CD4-positive, alpha-beta T cell treated with Interleukin-17A for 4 hours (primary cell): ENCODE data around the gene MYO1A.
"Not testable (repeated sequence)": the region's sequence is repeated elsewhere in the genome, so short reads cannot be mapped to it uniquely, and the experiment has no call there.

Experiments used
- DNase-seq: peaks from one replicate; pipeline ENCODE4 v3.0.0-alpha.2; 2020; ENCODE audit warnings: mixed read lengths

Gene MYO1A

DNA sequence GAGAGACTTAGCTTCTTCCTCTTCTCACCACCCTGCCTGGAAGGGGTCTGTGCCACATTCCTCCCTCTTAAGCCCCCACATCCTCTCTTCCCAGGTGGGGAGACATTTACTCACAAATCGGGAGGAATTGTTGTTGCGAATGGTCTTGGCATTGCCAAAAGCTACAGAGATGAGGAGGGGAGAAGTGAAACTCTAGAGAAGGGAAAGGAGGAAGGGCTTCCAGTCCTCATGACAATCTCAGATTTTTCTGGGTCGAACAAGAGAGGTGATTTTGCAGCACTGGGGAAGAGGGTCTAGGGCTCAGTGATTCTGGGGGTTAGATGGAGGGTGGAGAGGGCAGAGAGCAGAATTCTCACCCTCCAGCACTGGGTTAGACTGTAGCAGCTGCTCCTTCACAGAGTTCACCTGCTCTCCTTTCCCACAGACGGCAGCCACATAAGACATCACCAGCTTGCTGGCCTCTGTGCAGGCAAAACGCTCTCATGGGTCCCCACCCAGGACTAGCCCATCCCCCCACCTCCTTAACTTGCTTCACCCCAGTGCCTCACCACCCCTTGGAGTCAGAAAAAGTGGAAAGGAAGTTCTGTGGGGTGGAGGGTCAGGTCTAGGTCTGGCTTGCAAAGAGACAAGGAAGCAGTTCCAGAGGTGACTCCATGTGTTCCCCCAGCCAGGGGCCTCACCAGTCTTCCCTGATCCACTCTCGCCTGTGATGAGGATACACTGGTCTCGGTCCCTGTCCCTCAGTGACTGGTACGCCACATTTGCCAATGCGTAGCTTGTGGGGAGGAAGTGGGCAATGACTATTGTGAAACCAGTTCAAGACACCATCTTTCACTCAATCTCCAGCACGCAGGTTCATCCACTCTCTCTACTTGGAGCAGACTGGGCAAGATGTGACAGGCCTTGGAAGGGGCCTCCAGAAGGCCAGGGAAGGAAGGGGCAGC is 2.7 kb downstream of the MYO1A start:
- DNase-seq: peak; percentile 39

DNA sequence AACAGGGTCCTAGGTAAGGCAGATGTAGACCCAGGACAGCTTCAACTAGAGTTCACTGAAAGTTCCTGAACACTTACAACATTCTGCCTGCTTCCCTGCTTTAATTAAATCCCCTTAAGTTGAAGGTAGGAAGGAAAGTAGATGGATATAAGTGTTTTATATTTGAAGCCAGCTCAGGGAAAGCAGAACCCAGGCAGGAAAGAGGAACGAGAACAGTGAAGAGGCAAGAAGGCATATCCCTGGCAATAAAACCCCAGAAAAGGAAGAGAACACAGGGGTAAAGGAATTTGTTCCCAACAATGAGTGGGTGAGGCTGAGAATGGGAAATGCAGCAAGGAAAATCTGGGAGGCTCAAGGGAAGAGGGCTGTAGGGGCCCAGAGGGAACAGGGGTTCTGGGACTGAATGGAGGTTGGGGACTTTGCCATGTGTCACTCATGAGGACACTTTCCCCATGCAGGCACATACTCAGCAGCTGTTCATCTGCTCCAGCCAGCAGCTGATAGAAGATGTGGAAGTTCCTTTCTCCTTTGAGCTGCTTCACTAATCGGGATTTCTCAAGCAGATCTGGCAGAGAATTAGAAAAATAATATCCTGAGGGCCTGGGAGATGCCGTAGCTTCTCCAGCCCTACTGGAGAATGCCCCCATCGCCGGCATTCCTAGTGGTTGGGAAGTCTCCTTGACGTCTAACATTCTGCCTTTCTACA is 3.7 kb downstream of the MYO1A start:
- no peak for DNase-seq

DNA sequence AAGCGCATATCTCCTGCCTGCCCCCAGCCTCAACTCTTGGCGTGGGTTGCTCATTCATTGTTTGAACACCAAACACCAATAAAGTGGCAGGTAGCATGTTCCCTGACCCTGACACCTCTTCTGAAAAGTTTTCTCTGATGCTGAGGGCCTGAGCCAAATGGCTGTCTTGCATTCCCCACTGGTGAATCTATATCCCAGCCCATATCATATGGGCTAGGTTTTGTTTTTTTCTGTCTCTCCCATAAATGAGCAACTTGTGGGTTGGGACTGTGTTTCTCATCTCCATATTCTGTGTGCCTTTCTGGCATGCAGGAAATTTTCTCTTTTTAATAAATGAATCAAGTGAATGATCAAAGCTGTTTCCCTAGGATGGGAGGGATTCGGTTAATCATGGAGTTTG is 5.0 kb downstream of the MYO1A start:
- no peak for DNase-seq

DNA sequence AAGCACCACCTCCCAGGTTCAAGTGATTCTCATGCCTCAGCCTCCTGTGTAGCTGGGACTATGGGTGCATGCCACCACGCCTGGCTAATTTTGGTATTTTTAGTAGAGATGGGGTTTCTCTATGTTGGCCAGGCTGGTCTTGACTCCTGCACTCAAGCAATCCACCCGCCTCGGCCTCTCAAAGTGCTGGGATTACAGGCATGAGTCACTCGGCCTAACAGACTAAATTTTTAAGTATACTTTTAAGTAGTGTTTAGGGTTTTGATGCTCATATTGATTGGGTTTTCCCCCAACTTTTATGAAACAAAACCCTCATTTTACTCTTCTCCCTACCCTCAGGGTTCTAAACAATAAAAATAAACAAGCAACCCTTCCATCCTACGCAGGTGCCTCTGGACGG is 5.5 kb downstream of the MYO1A start:
- no peak for DNase-seq

DNA sequence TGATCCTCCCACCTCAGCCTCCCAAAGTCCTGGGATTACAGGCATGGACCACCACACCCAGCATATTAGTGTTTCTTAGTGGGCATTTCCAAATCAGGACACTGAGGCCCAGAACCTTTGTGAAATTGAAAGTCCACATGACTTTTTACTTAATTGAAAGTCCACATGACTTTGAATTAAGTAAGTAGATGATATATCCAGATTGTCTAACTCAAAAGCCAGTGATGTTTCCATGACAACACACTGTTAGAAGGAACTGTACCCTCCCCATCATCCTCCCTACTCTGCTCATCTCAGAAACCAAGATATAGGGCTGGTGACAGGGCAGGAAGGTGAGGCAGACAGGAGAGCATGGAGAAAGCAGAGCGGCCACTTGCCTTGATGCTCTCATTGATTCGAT is 7.2 kb downstream of the MYO1A start:
- no peak for DNase-seq

DNA sequence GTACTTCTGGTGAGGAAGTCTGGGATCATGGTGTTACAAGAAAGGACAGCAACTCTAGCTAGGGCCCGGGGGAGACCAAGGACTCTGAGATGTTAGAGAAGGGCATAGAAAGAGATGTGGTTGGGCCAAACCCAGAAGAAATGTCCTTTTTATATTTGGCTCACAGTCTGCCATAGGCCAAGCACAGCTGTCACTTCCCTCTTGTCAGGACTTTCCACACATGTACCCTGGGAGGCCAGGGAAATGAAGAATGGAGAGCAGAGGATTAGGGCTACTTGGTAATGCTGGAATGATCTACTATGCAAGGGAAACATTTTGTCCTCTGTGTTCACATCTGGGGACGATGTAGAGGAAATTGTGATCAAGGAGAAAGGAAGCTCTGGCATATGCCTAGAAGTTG is 9.2 kb downstream of the MYO1A start:
- DNase-seq: no peak

DNA sequence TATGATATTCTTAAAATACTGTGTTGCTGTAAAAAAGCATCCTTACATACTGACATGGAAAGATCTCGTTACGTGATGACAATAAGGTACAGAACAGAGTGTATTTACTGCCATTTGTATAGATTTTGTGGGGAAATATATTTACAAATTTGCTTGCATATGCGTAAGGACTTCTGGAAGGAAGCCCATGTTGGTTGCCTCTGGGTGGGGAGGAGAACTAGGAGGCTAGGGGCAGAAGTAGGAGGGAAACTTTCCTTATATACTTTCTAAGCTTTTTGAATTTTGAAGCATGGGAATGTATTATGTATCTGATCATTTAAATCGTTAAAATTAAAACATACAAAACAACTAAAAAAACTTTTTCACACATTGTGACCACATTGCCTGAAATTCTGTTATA is 9.7 kb downstream of the MYO1A start:
- DNase-seq: no peak

DNA sequence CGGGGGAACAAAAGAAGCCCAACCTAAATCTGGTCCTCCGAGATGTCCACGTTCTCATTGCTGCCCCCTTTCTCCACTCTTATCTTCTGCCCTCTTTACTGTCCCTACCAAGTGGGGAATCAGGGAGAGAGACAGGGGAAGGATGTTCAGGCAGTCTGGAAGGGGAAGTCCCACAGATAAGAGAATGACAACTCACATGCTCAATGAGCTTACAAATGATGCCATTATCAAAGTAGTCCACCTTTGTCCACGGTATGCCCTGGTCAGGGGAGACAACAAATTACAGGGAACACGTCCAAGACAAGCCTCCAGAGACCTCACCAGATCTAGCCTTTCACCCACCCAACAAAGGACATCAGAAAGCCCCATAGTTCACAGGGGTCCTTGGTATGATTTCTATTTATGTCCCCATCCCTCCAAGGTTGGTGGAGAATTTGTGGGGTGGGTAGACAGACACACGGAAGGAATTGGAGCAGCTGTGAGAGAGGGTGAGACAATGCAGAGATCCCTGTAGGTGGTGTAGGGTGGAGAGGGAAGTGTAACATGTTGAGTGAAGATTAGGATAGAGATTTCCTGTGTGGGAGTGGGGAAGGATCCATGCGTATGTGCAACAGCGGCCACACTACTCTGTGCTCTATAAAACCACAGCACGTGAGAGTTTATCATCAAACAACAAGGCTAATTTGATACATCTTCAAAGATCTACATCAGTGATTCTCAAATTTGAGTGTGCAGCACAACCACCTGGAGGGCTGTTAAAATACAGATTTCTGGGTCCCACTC is 10.7 kb downstream of the MYO1A start:
- DNase-seq: no peak

DNA sequence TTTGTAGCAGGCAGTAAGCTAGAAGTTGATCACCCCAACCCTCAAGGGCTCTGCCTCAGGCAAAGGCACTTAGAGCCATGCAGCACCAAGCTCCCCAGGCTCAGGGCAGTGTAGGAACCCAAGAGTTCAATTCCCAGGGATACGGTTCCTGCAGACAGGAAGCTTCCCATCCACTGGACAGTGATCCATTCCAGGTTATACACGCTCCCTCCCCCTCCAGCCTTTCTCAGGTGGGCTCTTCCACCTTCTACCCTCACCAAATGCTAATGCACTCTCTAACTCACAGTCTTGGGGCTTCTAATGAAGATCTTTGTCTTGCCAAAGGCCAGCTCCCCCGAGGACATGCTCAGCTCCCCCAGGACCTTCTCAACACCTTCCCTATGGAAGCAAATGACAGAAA is 12.7 kb downstream of the MYO1A start:
- no peak for DNase-seq

DNA sequence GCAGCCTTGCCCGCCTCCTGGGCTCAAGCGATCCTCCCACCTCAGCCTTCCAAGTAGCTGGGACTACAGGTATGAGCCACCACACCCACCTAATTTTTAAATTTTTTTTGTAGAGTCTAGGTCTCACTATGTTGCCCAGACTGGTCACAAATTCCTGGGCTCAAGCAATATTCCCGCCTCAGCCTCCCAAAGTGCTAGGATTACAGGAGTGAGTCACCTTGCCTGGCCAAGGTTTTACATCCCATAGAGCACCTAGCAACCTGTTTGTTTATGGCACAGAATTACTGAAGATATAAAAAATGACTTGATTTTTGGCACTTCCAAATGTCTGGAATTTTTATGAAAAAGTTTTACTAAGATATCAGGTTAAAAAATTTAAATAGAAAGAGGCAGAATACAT is 16.5 kb downstream of the MYO1A start:
- DNase-seq: no peak

DNA sequence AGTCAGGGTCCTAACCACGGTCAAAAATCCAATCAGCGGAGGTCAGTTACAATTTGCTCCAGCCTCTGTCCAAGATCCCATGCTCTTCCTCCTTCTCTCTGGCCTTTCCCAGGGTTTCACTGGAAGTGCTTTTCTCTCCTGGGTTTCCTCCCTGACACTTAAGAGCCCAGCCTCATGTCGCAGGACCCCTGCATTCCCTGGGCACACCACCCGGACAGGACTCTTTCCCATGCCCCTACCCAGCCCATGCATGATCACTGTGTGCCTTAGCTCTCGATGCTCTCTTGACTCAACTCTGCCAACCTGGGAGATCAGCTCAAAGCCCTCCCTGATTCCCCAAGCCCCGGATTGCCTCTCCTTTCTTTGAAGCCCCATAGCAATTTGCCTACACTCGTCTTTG is 18.1 kb downstream of the MYO1A start:
- DNase-seq: no peak

DNA sequence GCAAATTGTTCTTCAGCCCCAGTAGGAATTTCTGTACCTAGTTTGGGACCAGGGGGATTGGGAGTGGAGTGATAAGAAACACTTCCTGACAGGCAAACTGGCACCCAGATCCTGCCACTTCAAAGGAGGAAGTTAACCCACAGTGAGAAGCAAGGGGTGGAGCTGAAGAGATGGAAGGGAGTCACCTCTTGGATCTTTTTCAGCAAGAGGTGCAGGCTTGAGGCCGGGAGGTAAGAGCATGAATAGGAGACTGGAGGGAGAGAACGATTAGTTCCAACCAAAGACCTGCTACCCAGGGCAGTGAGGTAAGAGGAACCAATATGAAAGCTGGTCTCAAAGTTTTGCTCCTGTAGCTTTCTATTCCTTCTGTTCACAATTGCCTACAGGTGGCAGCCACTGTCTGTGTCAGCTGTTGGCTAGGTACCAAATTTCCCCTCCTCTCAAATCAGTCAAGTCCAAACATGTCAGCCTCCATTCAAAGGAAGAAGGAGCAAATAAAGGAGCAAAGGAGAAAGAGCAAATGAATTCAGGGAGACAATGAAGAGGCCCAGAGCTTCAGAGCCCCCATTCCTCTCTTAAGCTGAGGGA is 18.7 kb downstream of the MYO1A start:
- DNase-seq: peak; percentile 45

DNA sequence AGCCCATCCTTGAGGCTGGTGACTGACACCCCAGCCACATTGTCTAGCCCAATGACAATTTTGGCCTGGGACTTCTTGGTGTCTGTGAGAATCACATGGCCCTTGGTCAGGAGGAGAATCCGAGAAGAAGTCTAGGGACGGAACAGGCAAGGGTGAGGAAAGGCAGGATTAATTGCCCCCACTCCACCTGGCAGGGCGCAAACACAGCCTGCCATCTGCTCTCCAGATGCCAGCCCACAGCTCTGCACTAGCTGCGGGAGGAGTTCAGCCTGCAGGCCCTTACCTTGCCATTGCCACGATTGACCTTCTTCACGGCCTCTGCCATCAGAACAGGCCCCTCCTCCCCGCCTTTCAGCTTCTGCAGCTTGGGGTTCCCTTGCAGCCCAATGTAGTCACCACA is 20.5 kb downstream of the MYO1A start:
- no peak for DNase-seq

DNA sequence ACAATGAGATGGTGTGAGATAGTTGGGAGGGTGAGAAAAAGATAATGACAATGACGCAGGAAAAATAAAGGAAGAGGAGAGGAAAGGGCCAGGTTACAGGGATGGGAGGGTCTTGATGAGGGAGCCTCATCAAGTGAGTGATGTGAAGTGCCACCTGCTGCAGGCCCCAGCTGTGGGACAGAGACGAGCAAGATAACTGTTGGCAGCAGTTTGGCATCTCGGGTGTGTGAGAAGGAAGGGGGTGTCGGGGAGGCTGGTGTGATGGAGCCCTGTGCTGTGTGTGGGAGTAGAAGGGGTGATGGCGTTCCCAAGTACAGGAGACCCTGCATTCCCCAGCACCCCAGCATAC is 22.1 kb downstream of the MYO1A start:
- DNase-seq: peak; percentile 19

DNA sequence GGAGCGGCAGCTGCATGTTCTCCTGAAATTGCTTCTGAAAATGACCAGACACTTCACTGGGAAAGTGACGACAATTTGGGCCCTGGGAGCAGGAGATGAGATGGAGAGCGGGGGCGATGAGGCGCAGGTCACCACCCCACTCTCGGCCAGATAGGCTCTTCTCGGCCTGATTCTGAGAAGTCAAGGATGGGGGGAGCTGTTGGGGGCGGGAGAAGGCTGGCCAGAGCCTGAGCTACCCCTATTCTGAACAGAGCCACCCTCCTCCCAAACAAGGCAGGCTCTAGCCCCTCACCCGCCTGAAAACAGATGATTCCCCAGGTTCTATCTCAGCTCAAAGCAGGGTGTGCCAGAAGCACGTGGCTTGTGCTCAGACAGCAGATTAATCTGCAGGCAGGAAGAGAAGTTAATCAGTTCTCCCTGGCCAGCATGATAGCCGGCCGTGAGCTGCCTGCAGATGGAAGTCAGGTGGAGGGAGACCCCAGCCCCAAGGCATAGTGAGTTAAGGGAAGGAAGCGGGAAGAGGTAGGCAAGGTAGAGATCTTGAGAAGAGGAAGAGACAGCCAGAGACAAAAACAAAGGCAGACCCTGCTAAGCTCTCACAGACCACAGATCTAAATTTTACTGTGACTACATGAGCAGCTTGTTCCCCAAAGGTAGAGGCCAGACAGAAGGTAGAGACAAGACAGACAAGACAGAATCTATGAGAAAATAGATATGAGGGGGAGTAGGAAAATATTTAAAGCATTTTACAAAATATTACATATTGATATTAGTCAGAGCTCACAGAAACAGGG is 22.7 kb downstream of the MYO1A start:
- DNase-seq: peak; percentile 37

DNA sequence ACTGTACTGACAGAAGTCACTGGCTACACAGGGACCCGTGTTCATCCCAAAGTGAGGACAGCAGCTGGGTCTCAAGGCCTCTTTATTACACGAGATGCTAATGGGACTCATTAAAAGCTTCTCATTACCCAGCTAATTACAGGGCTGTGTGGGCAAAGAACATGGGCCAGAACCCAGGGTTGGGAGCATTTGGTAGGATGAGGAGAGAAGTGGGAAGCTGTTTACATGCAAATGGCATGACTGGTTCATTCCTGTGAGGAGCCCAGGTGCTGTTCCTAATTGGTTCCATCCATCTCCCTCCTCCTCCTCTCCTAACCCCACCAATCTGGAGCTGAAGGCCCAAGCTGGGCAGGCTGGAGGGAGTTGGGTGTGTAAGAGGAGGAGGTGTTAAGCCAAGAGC is 24.7 kb downstream of the MYO1A start:
- DNase-seq: no peak

DNA sequence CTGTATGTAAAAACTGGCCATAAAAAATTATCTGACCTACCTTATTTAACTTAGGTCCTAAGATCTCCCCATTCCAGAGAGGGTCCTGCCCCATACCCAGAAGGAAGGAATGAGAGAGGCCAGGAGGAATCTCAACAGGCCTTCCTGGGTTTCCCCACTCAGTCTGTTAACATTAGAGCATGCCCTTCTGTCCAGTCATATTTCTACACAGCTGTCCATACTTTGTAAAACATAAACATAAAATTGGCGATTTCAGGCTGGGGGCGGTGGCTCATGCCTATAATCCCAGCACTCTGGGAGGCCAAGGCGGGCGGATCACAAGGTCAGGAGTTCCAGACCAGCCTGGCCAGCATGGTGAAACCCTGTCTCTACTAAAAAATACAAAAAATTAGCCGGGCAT is 27.6 kb downstream of the MYO1A start:
- not testable (repeated sequence) for DNase-seq

DNA sequence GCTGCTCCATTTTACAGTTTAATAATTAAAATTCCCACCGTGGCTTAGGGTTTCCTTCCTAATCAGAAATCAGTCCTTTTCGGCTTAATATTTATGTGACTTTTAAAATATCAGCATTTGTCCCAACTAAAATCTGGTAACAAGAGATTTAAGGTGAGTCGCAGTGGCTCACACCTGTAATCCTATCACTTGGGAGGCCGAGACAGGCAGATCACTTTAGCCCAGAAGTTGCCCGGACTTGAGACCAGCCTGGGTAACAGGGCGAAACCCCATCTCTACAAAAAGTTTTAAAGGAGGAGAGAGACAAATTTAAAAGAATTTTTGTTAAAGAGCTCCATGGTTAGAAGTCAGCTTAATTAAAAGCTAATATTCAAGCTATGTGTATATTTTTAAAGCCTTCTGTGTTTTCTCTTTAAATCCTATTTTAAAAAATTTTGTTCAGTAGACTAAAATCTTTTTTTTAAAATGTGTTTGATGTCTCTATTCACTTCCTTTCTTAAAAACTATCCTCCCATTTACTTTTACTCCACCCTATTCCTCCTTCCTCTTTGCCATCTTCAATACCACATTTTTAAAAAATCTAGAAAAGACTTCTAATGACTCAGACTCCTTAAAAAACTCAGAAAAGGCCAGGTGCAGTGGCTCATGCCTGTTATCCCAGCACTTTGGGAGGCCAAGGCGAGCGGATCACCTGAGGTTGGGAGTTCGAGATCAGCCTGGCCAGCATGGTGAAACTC is 29.8 kb downstream of the MYO1A start:
- DNase-seq: no peak

DNA sequence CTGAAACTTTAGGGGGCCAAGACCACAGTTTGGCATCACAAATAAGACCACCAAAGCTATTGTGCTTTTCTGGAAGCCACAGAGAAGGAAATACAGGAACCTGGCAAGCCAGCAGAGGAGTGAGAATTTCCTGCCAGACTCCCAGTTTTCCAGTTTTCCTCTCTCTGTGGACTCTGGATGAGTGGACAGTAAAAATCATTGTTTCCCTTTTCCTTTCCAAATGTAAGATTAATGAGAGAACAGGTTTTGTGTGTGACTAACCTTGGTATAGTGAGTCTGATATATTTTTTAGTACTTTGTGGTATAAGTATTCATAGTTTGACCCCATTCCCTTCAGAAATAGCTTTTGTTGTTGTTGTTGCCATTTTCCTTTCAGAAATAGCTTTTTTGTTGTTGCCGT is 31.0 kb downstream of the MYO1A start:
- no peak for DNase-seq

DNA sequence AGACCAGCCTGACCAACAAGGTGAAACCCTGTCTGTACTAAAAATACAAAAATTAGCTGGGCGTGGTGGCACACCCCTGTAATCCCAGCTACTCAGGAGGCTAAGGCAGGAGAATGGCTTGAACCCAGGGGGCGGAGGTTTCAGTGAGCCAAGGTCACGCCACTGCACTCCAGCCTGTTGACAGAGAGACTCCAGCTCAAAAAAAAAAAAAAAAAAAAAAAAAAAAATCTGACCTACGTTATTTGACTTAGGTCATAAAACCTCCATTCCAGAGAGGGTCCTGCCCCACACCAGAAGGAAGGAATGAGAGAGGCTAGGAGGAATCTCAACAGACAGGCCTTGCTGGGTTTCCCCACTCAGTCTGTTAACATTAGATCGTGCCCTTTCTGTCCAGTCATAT is 31.6 kb downstream of the MYO1A start:
- DNase-seq: not testable (repeated sequence)

DNA sequence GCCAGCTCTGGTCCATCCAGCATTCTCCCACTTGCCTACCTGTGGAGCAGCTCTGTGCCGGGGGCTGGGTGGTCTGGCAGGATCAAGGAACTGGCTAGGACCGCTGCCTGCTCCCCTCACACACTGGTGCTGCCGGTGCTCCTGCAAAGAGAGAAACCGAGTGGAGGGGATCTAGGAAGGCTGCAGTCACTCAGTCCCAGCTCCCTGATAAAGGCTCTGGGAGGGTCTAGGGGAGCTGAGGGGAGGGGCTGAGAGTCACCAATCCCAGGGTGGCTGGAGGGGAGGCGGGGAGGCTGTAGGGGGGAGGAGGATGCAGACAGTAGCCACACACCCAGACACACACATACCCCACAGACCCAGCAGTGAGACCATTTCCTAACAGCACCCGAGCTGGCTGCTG is 33.6 kb downstream of the MYO1A start, which contains the start of gene TAC3:
TAC3 (minus strand) TSS at position 182 of the 400 bp plus-strand sequence. CDS start 732 bp downstream, outside the sequence.
- no peak for DNase-seq
